SU-DHL-6 (cell line): Measurements from ENCODE around the gene MAML3.

Experiments used
- H2AFZ ChIP-seq: fragments of 200-600 bp; sonication (generic); 2 replicates; pipeline ENCODE4 v1.6.1; 2014; ENCODE audit warnings: low read depth, mild to moderate bottlenecking, moderate library complexity, mixed read lengths, antibody characterized with exemption, low read length; ENCODE audit not compliant: severe bottlenecking
- H3F3A ChIP-seq: fragments of 200-600 bp; shearing (Covaris generic); 2 replicates; pipeline ENCODE4 v1.6.0; 2016; ENCODE audit warnings: antibody characterized with exemption, mild to moderate bottlenecking; ENCODE audit not compliant: insufficient read depth
- H3K27ac ChIP-seq: fragments of 200-600 bp; sonication (generic); 2 replicates; pipeline ENCODE4 v1.5.1; 2016; ENCODE audit warnings: low read depth, mild to moderate bottlenecking, low read length, moderate library complexity, mixed read lengths
- H3K27me3 ChIP-seq: fragments of 200-600 bp; sonication (generic), shearing (Covaris generic); 2 replicates; pipeline ENCODE4 v1.6.0; 2014; ENCODE audit warnings: mild to moderate bottlenecking, low read length
- H3K36me3 ChIP-seq: fragments of 200-600 bp; sonication (generic); 2 replicates; pipeline ENCODE4 v1.6.1; 2014; ENCODE audit warnings: mild to moderate bottlenecking, low read length, mixed read lengths
- H3K4me2 ChIP-seq: fragments of 300-600, 200-600 bp; shearing (Covaris generic), sonication (generic); 2 replicates; pipeline ENCODE4 v1.6.0; 2014; ENCODE audit warnings: low read length, low read depth, mild to moderate bottlenecking; ENCODE audit not compliant: poor library complexity, severe bottlenecking
- H3K4me3 ChIP-seq: fragments of 200-600 bp; sonication (generic); 2 replicates; pipeline ENCODE4 v1.5.1; 2014; ENCODE audit warnings: antibody characterized with exemption, low read length, mild to moderate bottlenecking, mixed read lengths; ENCODE audit not compliant: insufficient read depth, poor library complexity, severe bottlenecking
- H3K79me2 ChIP-seq: fragments of 200-600 bp; sonication (generic); 2 replicates; pipeline ENCODE4 v1.6.1; 2014; ENCODE audit warnings: mild to moderate bottlenecking, low read length, moderate library complexity; ENCODE audit not compliant: insufficient read depth
- H3K9ac ChIP-seq: fragments of 200-600 bp; sonication (generic); 2 replicates; pipeline ENCODE4 v1.7.0; 2014; ENCODE audit warnings: mild to moderate bottlenecking, low read length
- H3K9me2 ChIP-seq: fragments of 200-600 bp; sonication (generic); replicated peaks from 2 replicates; pipeline ENCODE4 v1.6.1; 2014; ENCODE audit warnings: low read length; ENCODE audit not compliant: insufficient read depth
- H3K9me3 ChIP-seq: fragments of 200-600 bp; sonication (generic); 2 replicates; pipeline ENCODE4 v1.6.1; 2014; ENCODE audit warnings: low read length, mixed read lengths; ENCODE audit not compliant: insufficient read depth
- H4K20me1 ChIP-seq: fragments of 200-600 bp; sonication (generic); 2 replicates; pipeline ENCODE4 v1.6.1; 2014; ENCODE audit warnings: low read depth, mild to moderate bottlenecking, antibody characterized with exemption, low read length, moderate library complexity, mixed read lengths
- EZH2phosphoT487 ChIP-seq: fragments of 200-600 bp; sonication (generic), shearing (Covaris generic); conservative IDR thresholded peaks from 2 replicates; pipeline ENCODE4 v1.6.1; 2018; ENCODE audit warnings: mild to moderate bottlenecking, antibody characterized with exemption, low read length, moderate library complexity, mixed read lengths
- TF ChIP-seq, protein P1 (sequence below): fragments of 200-600 bp; sonication (generic); IDR thresholded peaks from one replicate; pipeline ENCODE4 v1.5.1; 2017; ENCODE audit warnings: antibody characterized with exemption, mild to moderate bottlenecking, low read length, moderate library complexity; ENCODE audit not compliant: insufficient read depth, poor library complexity, severe bottlenecking

MAML3 gene

DNA sequence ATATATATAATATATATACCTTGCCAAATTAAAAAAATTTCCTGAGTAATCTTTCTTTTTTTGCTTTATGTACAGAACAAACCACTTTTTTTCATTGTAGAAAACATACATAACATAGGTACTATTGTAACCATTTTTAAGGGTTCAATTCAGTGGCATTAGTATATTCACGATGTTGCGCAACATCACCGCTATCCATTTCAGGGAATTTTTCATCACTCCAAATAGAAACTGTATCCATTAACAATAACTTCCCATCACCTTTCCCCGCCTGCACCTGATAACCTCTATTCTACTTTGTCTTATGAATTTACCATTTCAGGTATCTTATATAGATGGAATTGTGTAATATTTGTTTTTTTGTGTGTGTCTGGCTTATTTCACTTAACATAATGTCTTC lies 363.7 kb downstream of the MAML3 start:
- Histone ChIP-seq H3K4me3 (no peak overlapping the region), H3K27me3 (no peaks in the 10 kb centered on the region), H3F3A (no peaks in the 10 kb centered on the region), H2AFZ (no peak overlapping the region), H4K20me1 (no peaks in the 10 kb centered on the region), H3K27ac (no peak overlapping the region), H3K36me3 (no peaks in the 10 kb centered on the region), H3K9ac (no peak overlapping the region), H3K79me2 (no peaks in the 10 kb centered on the region), H3K9me3 (no peaks in the 10 kb centered on the region), H3K4me2 (no peak overlapping the region), H3K9me2 (no peaks in the 10 kb centered on the region)
- no peak for TF ChIP-seq EZH2phosphoT487
- TF ChIP-seq, protein P1, sequence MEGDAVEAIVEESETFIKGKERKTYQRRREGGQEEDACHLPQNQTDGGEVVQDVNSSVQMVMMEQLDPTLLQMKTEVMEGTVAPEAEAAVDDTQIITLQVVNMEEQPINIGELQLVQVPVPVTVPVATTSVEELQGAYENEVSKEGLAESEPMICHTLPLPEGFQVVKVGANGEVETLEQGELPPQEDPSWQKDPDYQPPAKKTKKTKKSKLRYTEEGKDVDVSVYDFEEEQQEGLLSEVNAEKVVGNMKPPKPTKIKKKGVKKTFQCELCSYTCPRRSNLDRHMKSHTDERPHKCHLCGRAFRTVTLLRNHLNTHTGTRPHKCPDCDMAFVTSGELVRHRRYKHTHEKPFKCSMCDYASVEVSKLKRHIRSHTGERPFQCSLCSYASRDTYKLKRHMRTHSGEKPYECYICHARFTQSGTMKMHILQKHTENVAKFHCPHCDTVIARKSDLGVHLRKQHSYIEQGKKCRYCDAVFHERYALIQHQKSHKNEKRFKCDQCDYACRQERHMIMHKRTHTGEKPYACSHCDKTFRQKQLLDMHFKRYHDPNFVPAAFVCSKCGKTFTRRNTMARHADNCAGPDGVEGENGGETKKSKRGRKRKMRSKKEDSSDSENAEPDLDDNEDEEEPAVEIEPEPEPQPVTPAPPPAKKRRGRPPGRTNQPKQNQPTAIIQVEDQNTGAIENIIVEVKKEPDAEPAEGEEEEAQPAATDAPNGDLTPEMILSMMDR = no peak

DNA sequence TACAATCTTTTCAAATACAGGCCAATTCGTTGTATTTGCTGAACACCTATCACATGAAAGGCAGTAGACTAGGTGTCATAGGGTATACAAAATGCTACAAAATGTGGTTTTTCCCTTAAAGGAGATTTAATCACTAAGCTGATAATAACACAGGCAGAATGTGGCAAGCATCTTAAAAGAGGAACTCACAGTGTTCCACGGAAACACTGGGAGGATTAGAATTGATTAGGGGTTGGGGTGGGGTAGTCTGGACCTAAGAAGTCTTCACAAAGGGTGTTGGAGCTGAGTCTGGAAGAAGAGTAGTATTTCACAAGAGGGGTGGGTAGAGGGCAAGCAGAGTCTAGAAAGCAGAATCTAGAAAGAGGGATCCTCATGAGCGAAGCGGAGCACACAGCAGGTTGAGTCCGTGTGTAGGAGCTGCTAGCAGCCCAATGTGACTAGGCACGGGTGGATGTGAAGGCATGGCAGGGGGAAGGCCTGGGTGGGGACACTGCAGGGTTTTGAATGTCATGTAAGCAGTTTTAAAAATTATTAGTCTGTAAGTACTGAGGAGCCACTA lies 364.8 kb downstream of the MAML3 start:
- no peak overlapping the region for H3K27ac ChIP-seq
- H4K20me1 ChIP-seq = no peaks in the 10 kb centered on the region
- no peaks in the 10 kb centered on the region for H3K36me3 ChIP-seq
- no peak overlapping the region for H3K9ac ChIP-seq
- no peaks in the 10 kb centered on the region for H3K27me3 ChIP-seq
- H3K4me2 ChIP-seq = no peak overlapping the region
- TF ChIP-seq, protein P1 = no peak
- no peak for TF ChIP-seq EZH2phosphoT487
- no peaks in the 10 kb centered on the region for H3F3A ChIP-seq
- H3K79me2 ChIP-seq = no peaks in the 10 kb centered on the region
- H3K9me3 ChIP-seq = no peaks in the 10 kb centered on the region
- H2AFZ ChIP-seq = no peak overlapping the region
- no peaks in the 10 kb centered on the region for H3K9me2 ChIP-seq
- H3K4me3 ChIP-seq = no peak overlapping the region

DNA sequence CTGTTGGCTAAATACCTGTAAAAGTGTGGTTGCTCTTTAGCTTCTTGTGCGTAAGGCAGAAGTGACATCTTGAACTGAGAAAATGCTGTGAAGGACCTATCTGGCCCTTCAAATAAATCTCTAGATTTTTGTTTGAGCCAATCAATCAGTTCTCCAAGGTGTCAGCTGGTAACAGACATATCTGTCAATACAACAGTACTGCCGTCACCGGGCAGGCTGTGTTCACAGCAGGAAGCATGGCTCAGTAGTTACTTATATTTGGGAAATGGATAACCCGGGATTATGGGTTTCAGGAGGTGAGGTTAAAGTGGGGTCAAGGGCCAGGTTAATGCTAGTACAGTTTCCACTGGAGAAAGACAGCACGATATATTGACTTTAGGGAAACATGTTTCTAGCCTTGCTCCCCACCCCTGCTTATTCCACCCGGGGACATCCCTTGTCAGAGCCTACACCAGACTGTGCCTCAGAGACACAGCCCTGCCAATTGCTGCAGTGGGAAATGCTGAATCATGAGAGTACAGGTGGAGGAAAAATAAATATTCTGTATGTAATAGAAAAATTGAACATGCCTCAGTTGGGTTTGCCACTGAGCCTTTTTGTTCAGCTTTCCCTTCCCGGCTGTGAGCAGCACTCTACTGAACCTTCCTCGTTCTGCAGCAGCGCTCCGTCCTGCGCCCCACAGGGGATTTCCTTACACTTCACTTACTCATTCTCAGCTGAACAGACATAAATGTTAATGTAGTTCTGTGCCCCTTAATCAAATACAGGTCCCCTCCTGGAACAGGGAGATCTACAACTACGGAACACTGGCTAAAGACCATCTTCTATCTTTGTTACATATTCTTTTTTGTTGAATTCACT lies 367.3 kb downstream of the MAML3 start:
- no peaks in the 10 kb centered on the region for H3K27me3 ChIP-seq
- no peak overlapping the region for H2AFZ ChIP-seq
- no peak overlapping the region for H3K4me2 ChIP-seq
- H3K9me2 ChIP-seq = no peaks in the 10 kb centered on the region
- no peaks in the 10 kb centered on the region for H4K20me1 ChIP-seq
- TF ChIP-seq, protein P1 = no peak
- no peak for TF ChIP-seq EZH2phosphoT487
- H3K9ac ChIP-seq = no peak overlapping the region
- H3K36me3 ChIP-seq = no peaks in the 10 kb centered on the region
- no peak overlapping the region for H3K27ac ChIP-seq
- H3K79me2 ChIP-seq = no peaks in the 10 kb centered on the region
- H3F3A ChIP-seq = no peaks in the 10 kb centered on the region
- no peak overlapping the region for H3K4me3 ChIP-seq
- no peaks in the 10 kb centered on the region for H3K9me3 ChIP-seq
